ENCODE measurements around the gene MAB21L4.

DNA sequence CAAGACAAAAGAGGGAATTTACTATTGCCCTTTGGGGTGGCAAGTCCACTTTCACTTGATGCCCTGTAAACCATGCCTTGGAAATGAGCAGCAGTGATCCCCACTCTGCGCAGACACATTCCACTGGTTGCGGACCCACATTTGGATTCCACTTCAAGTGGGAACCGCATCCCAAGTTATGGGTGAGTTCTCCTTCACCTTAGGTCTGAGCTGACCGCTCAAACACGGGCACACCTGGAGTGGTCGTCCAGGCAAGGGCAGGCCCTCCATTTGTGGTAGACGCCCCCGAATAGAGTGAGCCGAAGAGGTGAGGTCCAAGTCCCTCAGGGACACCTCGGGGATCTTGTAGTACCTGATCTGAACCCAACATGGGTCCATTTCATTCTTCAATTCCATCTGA is 37.1 kb downstream of the MAB21L4 start:
- TF ChIP-seq, protein P1, sequence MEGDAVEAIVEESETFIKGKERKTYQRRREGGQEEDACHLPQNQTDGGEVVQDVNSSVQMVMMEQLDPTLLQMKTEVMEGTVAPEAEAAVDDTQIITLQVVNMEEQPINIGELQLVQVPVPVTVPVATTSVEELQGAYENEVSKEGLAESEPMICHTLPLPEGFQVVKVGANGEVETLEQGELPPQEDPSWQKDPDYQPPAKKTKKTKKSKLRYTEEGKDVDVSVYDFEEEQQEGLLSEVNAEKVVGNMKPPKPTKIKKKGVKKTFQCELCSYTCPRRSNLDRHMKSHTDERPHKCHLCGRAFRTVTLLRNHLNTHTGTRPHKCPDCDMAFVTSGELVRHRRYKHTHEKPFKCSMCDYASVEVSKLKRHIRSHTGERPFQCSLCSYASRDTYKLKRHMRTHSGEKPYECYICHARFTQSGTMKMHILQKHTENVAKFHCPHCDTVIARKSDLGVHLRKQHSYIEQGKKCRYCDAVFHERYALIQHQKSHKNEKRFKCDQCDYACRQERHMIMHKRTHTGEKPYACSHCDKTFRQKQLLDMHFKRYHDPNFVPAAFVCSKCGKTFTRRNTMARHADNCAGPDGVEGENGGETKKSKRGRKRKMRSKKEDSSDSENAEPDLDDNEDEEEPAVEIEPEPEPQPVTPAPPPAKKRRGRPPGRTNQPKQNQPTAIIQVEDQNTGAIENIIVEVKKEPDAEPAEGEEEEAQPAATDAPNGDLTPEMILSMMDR (IDR thresholded peaks at IDR 0.05), result no peak
- TF ChIP-seq POLR2A (IDR thresholded peaks at IDR 0.05), result no peak

Measured in thyroid gland (tissue), 4 donors.